ENCODE data around the gene ESF1.

The ESF1 gene

GRCh38 chr20:13671916-13672378, 112.8 kb downstream of the ESF1 start:
- peak; percentile 78 for DNase-seq

- no peak for DNase-seq
Observed at GRCh38 chr20:13671512-13671911, 113.2 kb downstream of the ESF1 start.

GRCh38 chr20:13670160-13670559, 114.6 kb downstream of the ESF1 start:
- DNase-seq, result no peak

- DNase-seq, result peak; percentile 43
Observed at GRCh38 chr20:13665709-13666395, 118.9 kb downstream of the ESF1 start.

Measured in right hindlimb (tissue), 1 donor.